K562 (cell line): Measurements from ENCODE around the gene CCSER2. TPM values are rescaled to one million over a fixed set of nuclear protein-coding genes. Genes with fewer than 3 reads are reported as not detected.
A peak's percentile ranks its signal among the peaks of the same experiment; 100 is the strongest.

Experiments
- MAZ ChIP-seq, 2 experiments: fragments of 450-650 bp in 1 of 2; sonication (generic) in 1 of 2; formaldehyde crosslinking; IDR thresholded peaks in 1 of 2; conservative IDR thresholded peaks in 1 of 2; 2 replicates each; pipeline versions ENCODE4 v1.4.0 to v1.5.0; 2020; ENCODE audit warnings: mild to moderate bottlenecking in 1 of 2, missing genetic modification reagents in 1 of 2
- MBD2 ChIP-seq: sonication (generic); IDR thresholded peaks from 2 replicates; pipeline ENCODE4 v1.6.1; 2016; ENCODE audit warnings: low read depth, borderline replicate concordance
- SAFB2 ChIP-seq: fragments of 200-400 bp; formaldehyde crosslinking; IDR thresholded peaks from 2 replicates; pipeline ENCODE4 v1.6.1; 2018; ENCODE audit warnings: borderline replicate concordance, low read length, low read depth, moderate library complexity; ENCODE audit not compliant: severe bottlenecking
- SMARCA5 ChIP-seq: fragments of 450-650 bp; IDR thresholded peaks from 2 replicates; pipeline ENCODE4 v1.6.1; 2016
- SPI1 ChIP-seq: IDR thresholded peaks from 2 replicates; pipeline ENCODE4 v1.6.1; 2011; ENCODE audit warnings: low read depth, low read length, control low read depth, borderline replicate concordance
- SRSF7 ChIP-seq: fragments of 200-400 bp; formaldehyde crosslinking; optimal IDR thresholded peaks from 2 replicates; pipeline ENCODE3; 2017; ENCODE audit warnings: mild to moderate bottlenecking, low read depth, low read length
- TBL1XR1 ChIP-seq, 2 experiments: IDR thresholded peaks; 2 replicates each; pipeline ENCODE4 v1.6.1; 2012; ENCODE audit warnings: improper control_type of control experiment in 2 of 2, low read length in 2 of 2, mild to moderate bottlenecking in 1 of 2
- TCFL5 ChIP-seq: fragments of 250-450 bp; sonication (Bioruptor Pico); conservative IDR thresholded peaks from 2 replicates; pipeline ENCODE4 v1.6.1; 2021; ENCODE audit warnings: mild to moderate bottlenecking, moderate library complexity, matching md5 sums
- WHSC1 ChIP-seq: IDR thresholded peaks from one replicate; pipeline ENCODE4 v1.6.1; 2012; ENCODE audit warnings: low read length, control low read depth, inconsistent platforms
- ZBTB1 ChIP-seq: sonication (generic); formaldehyde crosslinking; IDR thresholded peaks from 2 replicates; pipeline ENCODE4 v1.8.1; 2023; ENCODE audit warnings: missing genetic modification reagents, low read depth, mild to moderate bottlenecking, borderline replicate concordance
- ZNF121 ChIP-seq: sonication (generic); formaldehyde crosslinking; conservative IDR thresholded peaks from 2 replicates; pipeline ENCODE4 v1.8.0; 2022; ENCODE audit warnings: missing genetic modification reagents
- ZNF134 ChIP-seq: fragments of 250-450 bp; sonication (Bioruptor Pico); conservative IDR thresholded peaks from 2 replicates; pipeline ENCODE4 v1.4.0; 2020
- ZNF445 ChIP-seq: fragments of 250-450 bp; sonication (Bioruptor Pico); IDR thresholded peaks from 2 replicates; pipeline ENCODE4 v1.4.0; 2020; ENCODE audit warnings: low read depth, mild to moderate bottlenecking, moderate library complexity
- ZNF583 ChIP-seq: fragments of 250-450 bp; sonication (Bioruptor Pico); IDR thresholded peaks from 2 replicates; pipeline ENCODE4 v1.4.0; 2020
- ZNF717 ChIP-seq: fragments of 250-450 bp; sonication (Bioruptor Pico); IDR thresholded peaks from 2 replicates; pipeline ENCODE4 v1.5.0; 2021
- ZZZ3 ChIP-seq: fragments of 450-650 bp; IDR thresholded peaks from 2 replicates; pipeline ENCODE4 v1.6.1; 2016; ENCODE audit warnings: antibody characterized with exemption, mild to moderate bottlenecking, moderate library complexity
- polyA plus RNA-seq, 8 experiments: library from polyadenylated mRNA; depleted of rRNA in 4 of 8; stranded (reverse) in 5 of 8; unstranded in 3 of 8; fragments of >200 nt; fragmentation: Nextera tagmentation in 2 of 8; fragmentation: Illumina TruSeq in 1 of 8; extraction: Ambion mirVana in 2 of 8; extraction: Trizol in 1 of 8; gene quantifications; 2 replicates each; pipeline versions ENCODE4 v1.2.1 to v1.2.3, GENCODE V29; 2011 to 2014; ENCODE audit warnings: inconsistent platforms in 1 of 8, missing spikeins in 1 of 8
- total RNA-seq, 7 experiments: library from RNA; depleted of rRNA in 6 of 7; stranded (reverse); fragments of >200 nt in 6 of 7; fragmentation: Illumina TruSeq in 2 of 7; extraction: Trizol in 2 of 7; gene quantifications; 2 replicates each; pipeline versions ENCODE4 v1.2.1 to v1.2.3, GENCODE V29; 2011 to 2021; ENCODE audit warnings: low replicate concordance in 1 of 7
- TF ChIP-seq, protein P1 (sequence below): fragments of 450-650 bp; IDR thresholded peaks from 2 replicates; pipeline ENCODE4 v1.6.1; 2016; ENCODE audit warnings: borderline replicate concordance
- TF ChIP-seq, protein P2 (sequence below): fragments of 450-650 bp; formaldehyde crosslinking; IDR thresholded peaks from 2 replicates; pipeline ENCODE4 v1.4.0; 2020; ENCODE audit warnings: mild to moderate bottlenecking, moderate library complexity
- TF ChIP-seq, protein P3 (sequence below): fragments of 250-450 bp; sonication (Bioruptor Pico); IDR thresholded peaks from 2 replicates; pipeline ENCODE4 v1.8.0; 2022; ENCODE audit warnings: inconsistent platforms
- TF ChIP-seq, protein P4 (sequence below): fragments of 250-450 bp; sonication (Bioruptor Pico); IDR thresholded peaks from 2 replicates; pipeline ENCODE4 v1.6.1; 2021; ENCODE audit warnings: mild to moderate bottlenecking
- TF ChIP-seq, protein P5 (sequence below): IDR thresholded peaks from 2 replicates; pipeline ENCODE4 v1.6.1; 2011; ENCODE audit not compliant: insufficient read length; ENCODE audit errors: extremely low read depth
- TF ChIP-seq, protein P6 (sequence below): sonication (generic); IDR thresholded peaks from 2 replicates; pipeline ENCODE4 v1.6.1; 2016

The CCSER2 gene
- total and polyA plus RNA-seq, 9 of the 15 experiments (the other 6 are each of a cell fraction or from before 2014, with no cell fraction given), result 2.7 to 15.1 (median 9.7) TPM

DNA sequence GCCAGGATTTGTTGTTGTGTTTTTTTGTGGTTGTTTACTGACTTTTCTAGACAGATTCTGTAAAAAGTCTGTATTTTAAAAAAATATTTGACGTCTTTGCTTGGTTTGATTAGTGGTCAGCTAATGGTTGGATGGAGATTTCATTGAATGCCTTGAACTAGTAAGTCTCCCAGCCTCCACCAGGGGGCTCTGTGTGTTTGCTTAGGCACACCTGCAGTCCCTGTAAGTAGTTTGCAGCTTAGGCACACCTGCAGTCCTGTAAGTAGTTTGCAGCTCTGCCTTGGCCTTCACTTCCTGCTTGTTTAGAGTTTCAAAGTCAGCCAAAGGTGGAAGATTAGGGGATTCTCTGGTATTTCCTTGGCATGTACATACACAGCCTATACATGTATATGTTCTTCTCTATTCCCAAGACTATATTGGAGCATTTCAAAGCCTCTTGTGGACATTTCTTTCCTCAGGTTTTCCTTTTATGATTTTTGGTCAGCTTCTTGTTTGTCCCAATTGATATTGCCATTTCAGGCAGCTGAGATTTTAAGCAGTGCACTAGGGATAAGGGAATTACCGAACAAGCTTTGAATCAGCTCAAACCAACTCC lies 101.6 kb downstream of the CCSER2 start (continued):
- no peak for TF ChIP-seq ZNF445 (CRISPR knock-in tag)
- no peak for TF ChIP-seq ZNF717 (CRISPR knock-in tag)
- TF ChIP-seq, protein P1, sequence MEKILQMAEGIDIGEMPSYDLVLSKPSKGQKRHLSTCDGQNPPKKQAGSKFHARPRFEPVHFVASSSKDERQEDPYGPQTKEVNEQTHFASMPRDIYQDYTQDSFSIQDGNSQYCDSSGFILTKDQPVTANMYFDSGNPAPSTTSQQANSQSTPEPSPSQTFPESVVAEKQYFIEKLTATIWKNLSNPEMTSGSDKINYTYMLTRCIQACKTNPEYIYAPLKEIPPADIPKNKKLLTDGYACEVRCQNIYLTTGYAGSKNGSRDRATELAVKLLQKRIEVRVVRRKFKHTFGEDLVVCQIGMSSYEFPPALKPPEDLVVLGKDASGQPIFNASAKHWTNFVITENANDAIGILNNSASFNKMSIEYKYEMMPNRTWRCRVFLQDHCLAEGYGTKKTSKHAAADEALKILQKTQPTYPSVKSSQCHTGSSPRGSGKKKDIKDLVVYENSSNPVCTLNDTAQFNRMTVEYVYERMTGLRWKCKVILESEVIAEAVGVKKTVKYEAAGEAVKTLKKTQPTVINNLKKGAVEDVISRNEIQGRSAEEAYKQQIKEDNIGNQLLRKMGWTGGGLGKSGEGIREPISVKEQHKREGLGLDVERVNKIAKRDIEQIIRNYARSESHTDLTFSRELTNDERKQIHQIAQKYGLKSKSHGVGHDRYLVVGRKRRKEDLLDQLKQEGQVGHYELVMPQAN, result no peak
- TF ChIP-seq ZBTB1, result no peak
- no peak for TF ChIP-seq SMARCA5
- TF ChIP-seq, protein P2, sequence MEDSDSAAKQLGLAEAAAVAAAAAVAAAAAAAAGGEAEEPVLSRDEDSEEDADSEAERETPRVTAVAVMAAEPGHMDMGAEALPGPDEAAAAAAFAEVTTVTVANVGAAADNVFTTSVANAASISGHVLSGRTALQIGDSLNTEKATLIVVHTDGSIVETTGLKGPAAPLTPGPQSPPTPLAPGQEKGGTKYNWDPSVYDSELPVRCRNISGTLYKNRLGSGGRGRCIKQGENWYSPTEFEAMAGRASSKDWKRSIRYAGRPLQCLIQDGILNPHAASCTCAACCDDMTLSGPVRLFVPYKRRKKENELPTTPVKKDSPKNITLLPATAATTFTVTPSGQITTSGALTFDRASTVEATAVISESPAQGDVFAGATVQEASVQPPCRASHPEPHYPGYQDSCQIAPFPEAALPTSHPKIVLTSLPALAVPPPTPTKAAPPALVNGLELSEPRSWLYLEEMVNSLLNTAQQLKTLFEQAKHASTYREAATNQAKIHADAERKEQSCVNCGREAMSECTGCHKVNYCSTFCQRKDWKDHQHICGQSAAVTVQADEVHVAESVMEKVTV, result peak; percentile 53
- TF ChIP-seq, protein P3, sequence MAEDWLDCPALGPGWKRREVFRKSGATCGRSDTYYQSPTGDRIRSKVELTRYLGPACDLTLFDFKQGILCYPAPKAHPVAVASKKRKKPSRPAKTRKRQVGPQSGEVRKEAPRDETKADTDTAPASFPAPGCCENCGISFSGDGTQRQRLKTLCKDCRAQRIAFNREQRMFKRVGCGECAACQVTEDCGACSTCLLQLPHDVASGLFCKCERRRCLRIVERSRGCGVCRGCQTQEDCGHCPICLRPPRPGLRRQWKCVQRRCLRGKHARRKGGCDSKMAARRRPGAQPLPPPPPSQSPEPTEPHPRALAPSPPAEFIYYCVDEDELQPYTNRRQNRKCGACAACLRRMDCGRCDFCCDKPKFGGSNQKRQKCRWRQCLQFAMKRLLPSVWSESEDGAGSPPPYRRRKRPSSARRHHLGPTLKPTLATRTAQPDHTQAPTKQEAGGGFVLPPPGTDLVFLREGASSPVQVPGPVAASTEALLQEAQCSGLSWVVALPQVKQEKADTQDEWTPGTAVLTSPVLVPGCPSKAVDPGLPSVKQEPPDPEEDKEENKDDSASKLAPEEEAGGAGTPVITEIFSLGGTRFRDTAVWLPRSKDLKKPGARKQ (CRISPR knock-in tag), result no peak
- TF ChIP-seq TCFL5 (CRISPR knock-in tag), result no peak
- no peak for TF ChIP-seq TBL1XR1 (IDR thresholded peaks at IDR 0.05; ENCODE audit: low read length in 2 of 2)
- no peak for TF ChIP-seq MAZ (CRISPR knock-in tag; conservative IDR thresholded peaks at IDR 0.05 in 1 of 2, IDR thresholded peaks at IDR 0.05 in 1 of 2)
- no peak for TF ChIP-seq ZNF121 (CRISPR knock-in tag)
- TF ChIP-seq SRSF7, result no peak
- TF ChIP-seq WHSC1, result no peak
- TF ChIP-seq ZNF583 (CRISPR knock-in tag), result no peak
- no peak for TF ChIP-seq ZZZ3
- TF ChIP-seq, protein P4, sequence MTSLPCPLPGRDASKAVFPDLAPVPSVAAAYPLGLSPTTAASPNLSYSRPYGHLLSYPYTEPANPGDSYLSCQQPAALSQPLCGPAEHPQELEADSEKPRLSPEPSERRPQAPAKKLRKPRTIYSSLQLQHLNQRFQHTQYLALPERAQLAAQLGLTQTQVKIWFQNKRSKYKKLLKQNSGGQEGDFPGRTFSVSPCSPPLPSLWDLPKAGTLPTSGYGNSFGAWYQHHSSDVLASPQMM (CRISPR knock-in tag), result no peak
- no peak for TF ChIP-seq ZNF134
- no peak for TF ChIP-seq SAFB2
- TF ChIP-seq SPI1, result no peak
- TF ChIP-seq, protein P5, sequence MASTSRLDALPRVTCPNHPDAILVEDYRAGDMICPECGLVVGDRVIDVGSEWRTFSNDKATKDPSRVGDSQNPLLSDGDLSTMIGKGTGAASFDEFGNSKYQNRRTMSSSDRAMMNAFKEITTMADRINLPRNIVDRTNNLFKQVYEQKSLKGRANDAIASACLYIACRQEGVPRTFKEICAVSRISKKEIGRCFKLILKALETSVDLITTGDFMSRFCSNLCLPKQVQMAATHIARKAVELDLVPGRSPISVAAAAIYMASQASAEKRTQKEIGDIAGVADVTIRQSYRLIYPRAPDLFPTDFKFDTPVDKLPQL, result no peak
- no peak for TF ChIP-seq MBD2
- TF ChIP-seq, protein P6, sequence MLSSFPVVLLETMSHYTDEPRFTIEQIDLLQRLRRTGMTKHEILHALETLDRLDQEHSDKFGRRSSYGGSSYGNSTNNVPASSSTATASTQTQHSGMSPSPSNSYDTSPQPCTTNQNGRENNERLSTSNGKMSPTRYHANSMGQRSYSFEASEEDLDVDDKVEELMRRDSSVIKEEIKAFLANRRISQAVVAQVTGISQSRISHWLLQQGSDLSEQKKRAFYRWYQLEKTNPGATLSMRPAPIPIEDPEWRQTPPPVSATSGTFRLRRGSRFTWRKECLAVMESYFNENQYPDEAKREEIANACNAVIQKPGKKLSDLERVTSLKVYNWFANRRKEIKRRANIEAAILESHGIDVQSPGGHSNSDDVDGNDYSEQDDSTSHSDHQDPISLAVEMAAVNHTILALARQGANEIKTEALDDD, result peak; percentile 54; the same call in 1 of the 2 replicates
